Measurements from ENCODE around the gene PTPRN2.
"Not testable (repeated sequence)": the region's sequence is repeated elsewhere in the genome, so short reads cannot be mapped to it uniquely, and the experiment has no call there.

PTPRN2 gene

DNA sequence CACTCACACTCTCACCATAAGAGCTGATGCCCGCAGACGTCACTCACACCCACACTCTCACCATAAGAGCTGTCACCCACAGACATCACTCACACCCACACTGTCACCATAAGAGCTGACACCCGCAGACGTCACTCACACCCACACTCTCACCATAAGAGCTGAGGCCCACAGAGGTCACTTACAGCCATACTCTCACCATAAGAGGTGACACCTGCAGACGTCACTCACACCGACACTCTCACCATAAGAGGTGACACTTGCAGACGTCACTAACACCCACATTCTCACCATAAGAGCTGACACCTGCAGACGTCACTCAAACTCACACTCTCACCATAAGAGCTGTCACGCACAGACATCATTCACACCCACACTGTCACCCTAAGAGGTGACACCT lies 250.7 kb downstream of the PTPRN2 start:
- not testable (repeated sequence) for DNase-seq

DNA sequence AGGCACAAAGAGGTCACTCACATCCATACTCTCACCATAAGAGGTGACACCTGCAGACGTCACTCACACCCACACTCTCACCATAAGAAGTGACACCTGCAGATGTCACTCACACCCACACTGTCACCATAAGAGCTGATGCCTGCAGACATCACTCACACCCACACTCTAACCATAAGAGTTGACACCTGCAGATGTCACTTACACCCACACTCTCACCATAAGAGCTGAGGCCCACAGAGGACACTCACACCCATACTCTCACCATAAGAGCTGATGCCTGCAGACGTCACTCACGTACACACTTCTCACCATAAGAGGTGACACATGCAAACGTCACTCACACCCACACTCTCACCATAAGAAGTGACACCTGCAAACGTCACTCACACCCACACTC lies 255.1 kb downstream of the PTPRN2 start:
- not testable (repeated sequence) for DNase-seq

DNA sequence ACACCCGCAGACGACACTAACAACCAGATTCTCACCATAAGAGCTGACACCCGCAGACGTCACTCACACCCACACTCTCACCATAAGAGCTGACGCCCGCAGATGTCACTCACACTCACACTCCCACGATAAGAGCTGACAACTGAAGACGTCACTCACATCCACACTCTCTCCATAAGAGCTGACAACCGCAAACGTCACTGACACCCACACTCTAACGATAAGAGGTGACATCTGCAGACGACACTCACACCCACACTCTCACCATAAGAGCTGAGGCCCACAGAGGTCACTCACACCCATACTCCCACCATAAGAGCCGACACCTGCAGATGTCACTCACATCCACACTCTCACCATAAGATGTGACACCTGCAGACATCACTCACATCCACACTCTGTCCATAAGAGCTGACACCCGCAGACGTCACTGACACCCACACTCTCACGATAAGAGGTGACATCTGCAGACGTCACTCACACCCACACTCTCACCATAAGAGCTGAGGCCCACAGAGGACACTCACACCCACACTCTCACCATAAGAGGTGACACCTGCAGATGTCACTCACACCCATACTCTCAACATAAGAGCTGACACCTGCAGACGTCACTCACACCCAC lies 255.7 kb downstream of the PTPRN2 start:
- not testable (repeated sequence) for DNase-seq

DNA sequence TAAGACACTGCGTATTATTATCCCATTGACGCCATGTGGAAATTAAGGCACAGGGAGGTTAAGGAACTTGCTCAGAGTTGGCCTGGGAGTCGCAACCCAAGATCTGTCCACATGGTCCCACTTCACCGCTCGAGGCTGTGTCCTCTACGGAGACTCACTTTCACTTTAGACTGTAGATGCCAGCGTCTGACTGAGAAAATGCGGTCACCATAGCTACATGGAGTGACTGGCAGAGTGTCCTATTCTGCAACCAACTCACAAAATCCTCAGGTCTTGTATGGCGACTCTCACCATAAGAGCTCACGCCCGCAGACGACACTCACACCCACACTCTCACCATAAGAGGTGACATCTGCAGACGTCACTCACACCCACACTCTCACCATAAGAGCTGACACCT lies 257.9 kb downstream of the PTPRN2 start:
- no peak for DNase-seq

DNA sequence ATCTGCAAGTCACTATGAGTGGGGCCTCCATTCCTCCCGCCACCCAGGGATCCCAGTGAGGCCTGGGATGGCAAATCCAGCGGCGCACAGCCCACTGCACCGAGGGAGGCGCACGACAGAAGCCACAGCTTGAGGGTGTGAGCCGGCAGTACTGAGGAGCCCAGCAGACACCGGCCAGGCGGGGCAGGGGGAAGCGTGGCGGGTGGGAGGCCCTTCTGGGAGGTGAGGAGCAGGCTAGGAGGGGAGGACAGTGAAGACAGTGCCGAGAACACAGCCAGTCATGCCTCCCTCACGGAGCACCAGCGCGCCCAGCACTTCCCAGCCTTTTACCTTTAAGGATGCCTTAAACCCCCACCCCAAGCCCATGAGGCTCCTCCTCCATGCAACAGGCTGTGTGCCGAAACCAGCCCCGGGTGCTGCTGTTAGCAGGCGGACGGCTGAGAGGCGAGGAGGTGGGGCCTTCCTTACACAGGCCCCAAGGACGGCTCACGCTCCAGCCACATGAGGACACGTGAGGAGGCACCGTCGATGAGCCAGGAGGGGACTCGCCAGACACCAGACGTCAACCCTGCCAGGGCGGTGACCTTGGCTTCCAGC lies 258.5 kb downstream of the PTPRN2 start:
- no peak for DNase-seq

DNA sequence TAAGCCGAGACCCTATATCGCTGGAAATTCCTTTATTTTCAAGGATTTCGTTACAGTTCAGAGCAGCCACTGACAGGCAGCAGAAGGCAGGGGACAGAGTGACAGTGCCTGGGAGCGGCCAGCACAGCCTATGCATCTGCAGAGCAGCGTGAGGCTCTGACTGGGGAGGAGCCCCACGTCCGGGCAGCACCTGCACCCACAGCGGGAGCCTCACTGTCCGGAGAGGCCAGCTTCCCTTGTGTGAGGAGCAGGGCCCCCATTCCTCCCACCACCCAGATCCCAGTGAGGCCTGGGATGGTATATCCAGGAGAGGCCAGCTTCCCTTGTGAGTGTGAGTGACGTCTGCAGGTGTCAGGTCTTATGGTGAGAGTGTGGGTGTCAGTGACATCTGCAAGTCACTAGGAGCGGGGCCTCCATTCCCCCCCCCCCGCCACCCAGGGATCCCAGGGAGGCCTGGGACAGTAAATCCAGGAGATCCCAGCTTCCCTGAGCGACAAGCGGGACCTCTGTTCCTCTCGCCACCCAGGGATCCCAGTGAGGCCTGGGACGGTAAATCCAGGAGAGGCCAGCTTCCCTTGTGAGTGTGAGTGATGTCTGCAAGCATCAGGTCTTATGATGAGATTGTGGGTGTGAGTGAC lies 259.1 kb downstream of the PTPRN2 start:
- DNase-seq: no peak

DNA sequence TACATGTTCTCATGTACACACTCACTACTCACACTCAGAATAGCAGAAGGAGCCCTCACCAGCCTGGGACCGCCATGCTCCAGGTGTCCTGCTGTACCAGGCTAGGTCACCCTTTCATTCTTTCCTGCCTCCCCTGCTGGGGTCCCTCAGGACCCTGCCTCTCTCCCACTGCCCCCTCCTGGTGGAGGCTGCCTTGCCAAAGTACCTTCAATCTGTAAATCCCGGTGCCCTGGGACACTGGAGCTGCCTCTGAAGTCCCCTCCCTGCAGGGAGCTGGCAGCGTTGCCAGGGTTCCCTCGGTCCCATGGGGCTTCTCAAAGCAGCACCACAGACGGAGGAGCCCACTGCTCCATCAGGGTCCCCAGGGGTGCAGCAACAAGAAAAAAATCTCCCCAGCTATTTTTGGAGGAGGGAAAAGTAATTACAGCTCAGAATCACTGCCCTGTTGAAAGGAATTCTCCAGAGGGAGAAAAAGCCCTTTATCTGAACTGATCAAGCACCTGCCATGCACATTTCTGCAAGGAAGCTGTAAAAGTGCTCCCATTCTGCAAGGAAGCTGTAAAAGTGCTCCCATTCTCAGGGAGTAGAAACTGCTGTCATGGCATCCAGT lies 259.9 kb downstream of the PTPRN2 start:
- DNase-seq: no peak

DNA sequence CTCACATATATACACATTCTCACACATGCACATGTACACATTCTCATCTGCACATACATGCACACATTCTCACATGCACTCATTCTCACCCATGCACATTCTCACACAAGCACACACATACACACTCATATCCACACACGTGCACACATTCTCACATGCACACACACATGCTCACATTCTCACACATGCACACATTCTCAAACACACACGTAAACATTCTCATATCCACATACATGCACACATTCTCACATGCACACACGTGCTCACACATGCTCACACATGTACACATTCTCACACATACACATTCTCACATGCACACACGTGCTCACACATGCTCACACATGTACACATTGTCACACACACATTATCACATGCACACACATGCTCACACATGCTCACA lies 260.6 kb downstream of the PTPRN2 start:
- no peak for DNase-seq

DNA sequence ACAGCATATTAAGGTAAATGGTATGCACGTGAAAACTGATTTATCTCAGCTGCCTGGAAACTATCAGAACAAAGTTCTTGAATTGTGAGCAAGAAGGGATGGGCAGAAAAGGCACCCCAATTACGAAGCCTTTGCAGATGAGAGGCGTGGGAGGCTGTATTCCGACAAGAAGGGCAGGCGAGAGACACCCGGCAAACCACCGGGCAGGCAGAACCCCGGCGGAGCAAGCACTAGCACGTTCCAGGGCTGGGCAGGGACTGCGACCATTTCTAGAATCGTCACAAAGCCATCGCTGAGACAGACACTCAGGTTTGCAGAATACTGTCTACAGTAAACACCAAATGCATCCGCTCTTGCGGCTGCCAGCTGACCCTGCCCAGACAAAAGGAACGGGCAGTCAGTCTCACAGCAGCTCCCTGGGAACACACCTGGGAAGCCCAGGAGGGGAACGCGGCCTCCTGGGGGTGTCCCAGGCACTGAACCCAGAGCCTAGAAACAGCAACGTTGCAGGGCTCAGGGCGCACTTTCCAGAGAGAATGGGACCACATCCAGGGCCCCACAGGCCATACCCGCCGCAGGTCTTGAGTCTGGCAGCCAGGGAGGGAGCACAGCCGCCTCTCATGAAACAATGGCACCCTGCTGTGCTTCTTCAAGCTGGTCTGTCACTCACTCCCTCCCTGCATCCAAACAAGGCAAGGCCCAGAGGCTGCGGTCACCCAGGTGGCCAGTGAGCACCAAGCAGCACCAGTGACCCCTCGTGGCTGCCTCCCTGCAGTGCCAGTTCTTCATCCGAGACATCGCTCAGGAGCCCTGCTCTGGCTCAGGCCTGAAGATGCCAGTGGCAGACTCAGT lies 261.9 kb downstream of the PTPRN2 start:
- DNase-seq: peak in 1 of 2 experiments; percentile 30

DNA sequence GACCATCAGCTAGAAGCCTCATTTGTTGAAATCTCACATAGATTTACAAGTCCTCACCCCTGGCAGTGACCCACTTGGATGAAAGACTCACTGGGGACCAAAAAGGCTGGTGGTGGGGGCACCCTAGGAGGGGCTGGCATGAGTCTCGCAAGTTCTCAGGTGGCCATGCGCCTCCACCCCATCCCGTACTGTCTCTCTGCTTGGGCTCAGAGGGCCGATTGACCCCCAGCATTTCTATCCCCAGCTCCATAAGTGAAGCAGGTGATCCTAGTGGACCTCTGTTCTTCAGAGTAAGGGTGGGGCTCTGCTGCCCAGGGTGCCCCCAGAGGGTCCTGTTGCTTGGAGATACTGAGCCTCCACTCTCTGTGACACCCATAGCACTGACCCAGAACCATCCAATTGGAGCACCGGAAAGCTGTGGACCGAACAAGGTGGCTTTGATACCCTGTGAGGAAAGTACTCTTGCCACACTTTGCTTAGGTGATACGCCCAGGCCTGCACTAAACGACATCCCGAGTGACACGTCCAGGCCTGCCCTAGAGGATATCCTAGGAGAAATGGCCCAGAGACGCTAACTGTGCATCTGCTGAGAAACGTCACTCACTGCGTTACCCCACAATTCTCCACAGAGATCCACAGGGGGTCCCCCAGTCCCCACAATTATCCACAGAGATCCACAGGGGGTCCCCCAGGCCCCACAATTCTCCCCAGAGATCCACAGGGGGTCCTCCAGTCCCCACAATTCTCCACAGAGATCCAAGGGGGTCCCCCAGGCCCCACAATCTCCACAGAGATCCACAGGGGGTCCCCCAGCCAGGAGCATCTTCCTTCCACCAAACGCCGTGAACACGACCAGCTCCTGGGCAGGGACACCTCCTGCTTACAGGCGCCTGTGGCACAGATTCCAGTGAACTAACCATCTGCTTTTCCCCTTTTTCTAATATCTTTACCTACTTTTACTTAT lies 262.9 kb downstream of the PTPRN2 start:
- no peak for DNase-seq

DNA sequence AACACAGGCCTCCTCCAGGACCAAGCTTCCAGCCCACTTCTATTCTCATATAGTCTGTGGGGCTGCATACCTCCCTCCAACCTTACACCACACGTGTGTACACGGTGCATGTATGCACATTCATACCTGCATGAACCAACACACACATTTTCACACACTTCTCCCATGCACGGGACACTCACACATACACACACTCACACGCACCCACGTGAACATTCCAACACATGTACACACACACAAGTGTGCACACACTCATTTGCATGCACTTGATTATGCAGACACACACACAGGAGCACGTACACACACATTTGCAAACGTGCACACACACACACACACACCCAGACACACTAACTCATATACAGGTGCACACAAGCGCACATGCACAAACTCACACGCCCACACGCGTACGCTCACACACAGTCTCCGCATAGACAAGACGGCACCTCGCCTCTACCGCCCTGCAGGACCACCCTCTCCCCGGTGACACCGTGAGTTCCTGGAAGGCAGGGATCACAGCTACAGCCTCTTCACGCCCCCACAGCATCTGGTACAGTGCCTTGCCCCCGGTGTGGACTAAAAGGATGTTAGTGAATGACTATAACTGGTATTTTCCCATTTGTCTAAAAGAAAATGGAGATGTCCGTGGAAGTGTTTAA lies 263.8 kb downstream of the PTPRN2 start:
- DNase-seq: no peak

DNA sequence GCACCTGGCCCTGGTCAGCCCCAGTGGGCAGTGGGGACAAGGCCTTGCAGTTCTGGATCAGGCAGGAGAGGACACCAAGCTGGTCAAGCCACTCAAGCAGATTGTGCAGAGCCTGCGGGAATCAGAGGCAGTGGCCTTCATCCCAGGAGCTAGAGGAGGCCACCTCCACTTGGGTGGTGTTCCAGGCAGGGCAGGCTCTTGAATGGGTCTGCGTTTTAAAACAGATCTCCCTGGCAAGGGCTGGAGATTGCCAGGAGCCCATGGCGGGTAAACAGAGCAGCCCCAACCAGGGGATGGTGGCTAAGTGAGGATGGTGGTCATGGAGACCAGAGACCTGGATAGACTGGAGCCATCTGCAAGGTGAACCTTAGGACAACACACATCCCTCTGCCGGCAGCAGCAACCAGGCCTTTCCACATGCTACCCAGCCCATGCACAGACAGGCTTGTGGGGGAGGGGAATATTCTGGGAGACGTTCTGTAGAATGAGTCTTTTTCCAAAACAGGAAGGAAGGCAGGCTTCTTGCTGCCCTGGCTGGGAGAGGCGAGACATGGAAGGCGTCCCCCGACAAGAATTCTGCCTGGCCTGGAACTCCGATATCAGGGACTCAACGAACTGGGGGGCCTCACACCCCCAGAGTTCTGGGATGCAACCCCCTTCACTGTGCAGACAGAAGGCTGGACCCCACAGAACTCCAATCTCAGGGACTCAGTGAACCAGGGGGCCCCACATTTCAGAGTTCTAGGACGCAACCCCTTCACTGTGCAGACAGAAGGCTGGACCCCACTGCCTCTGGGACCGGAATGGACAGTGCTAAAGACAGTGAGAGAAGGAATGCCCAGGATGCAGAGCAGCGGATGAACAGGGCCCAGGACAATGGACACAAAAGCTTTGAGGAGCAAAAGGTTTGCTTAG lies 264.8 kb downstream of the PTPRN2 start:
- no peak for DNase-seq

DNA sequence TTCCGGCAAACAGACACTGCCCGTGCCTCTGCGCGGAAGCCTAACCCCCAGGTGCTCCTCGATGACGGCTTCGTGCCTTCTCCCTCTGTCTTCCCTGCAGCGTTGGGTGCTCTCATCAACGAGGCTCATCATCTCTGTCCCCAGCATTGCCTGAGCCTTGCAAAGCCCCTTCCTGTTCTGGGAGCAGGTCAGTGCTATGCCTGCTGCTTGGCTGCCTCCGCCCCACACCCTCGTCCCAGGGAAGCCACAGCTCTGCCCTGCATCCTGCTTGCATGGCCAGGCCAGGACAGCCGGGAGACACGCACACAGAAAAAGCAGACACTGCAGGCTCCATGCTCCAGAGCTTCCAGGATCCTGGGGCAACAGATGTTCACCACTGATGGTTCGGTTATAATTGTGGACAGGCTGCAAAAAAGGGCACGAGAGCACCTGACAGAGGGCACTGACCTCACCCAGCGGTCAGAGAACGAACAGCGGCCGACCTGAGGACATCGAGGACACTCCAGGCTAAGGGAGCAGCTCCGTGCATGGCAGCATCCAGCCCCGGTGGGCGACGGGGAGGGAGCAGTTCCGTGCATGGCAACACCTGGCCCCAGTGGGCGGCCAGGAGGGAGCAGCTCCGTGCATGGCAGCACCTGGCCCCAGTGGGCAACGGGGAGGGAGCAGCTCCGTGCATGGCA lies 265.5 kb downstream of the PTPRN2 start:
- DNase-seq: no peak

DNA sequence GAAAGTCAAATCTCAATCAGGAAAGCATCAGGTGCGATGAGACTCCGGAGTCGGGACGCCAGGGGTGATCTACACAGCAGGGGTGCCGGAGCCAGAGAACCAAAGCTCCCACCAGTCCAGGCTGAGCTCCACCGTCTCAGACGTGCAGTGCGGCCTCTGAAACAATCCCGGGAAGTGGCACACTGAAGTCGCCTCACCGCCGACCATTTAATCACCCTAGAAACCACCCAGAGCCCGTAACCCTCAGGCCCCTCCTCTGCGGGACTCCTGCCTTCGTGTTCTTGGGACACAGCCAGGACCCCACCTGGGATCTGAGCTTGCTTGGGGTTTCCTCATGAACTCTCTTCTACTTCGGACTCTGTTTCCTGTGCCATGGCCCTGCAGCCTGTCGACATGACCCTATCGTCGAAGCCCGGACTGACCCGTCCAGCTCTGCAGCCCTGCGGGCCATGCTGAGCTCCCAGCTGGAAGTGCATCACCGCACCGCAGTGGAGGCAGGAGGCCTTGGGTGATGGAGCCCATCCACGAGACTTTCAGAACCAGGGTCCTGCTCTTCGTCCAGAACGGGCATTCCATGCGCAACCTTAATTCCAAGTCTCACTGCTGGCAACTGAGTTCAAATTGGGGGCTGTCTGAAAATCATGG lies 266.4 kb downstream of the PTPRN2 start:
- DNase-seq: no peak

DNA sequence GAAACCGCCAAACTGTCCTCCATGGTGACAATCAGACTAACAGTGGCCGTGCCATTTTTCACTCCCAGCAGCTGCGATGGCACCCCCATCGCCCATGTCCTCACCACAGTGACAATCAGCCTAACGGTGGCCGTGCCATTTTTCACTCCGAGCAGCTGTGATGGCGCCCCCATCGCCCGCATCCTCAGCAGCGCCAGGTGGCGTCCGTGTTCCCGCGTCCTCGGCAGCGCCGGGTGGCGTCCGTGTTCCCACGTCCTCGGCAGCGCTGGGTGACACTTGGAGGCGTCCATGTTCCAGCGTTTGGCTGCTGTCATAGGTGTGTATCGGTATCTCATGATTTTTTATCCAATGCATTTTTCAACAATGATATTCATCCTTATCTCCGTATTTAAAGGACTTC lies 267.3 kb downstream of the PTPRN2 start:
- DNase-seq: no peak

DNA sequence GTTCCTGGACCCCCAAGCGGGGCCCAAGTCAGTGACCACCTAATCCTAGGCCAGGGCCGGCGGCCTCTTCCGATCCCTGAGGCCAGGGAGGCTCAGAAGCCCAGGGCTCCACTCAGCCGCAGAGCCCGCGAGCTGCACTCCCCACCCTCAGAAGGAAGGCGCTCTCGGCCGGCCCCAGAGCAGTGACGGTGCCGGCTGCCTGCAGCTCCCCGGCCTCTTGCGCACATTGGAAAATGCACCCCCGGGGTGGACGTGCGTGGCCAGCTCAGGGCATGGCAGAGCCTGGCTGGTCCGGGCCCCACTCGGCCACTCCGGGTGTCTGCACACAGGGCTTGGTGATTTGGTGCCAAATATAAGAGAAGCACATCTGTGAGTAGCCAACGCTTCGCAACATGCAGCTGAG lies 269.1 kb downstream of the PTPRN2 start:
- no peak for DNase-seq

DNA sequence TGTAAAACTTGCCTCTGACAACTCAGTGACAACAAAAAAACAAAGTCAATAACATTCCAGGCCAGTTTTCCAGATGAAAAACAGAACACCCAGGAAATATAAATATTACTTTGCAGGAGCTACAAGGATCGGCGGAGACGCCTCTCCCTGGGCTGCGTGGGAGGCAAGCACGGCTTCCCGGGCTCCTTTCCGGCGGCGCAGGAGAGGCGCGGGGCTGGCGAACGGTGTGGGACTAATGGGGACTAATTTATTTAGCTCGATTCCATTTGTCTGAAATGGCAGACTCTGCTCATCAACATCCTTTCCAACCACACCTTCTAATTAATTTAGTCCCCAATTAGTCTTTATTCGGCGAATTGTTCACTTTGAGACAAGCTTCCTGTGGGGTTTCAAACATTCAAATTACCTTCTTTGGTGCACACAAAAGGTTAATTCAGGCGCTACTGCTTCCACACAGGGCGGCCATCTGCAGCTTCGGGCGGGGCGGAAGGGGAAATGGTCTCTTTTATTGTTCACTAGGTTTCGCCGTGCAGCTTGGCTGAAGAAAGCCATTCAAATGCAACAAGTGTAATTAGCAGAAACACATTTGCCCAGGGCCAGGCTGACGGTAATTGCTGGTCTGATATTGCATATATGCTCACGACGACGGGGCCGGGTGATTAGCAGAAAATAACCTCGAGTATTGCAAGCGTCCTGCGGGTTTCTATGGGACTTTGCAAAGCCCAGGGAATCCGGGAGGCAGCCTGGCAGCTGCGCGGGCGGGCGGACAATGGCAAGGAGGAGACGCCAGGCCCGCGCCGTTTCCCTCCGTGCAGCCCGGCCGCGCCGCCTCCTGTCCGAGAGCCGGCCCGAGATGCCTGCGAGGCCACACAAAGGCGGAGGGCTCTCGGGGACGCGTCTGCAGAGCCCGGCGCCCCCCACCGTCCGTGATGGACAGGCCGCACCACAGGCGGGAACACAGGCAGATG lies 270.1 kb downstream of the PTPRN2 start:
- no peak for DNase-seq
